Small intestine (tissue), 7 donors: ENCODE results near the gene ST6GALNAC6. TPM values are rescaled to one million over a fixed set of nuclear protein-coding genes. Genes with fewer than 3 reads are reported as not detected.
A peak's percentile ranks its signal among the peaks of the same experiment; 100 is the strongest.

ENCODE experiments used
- DNase-seq, 2 donors: peaks; one replicate each; pipeline versions ENCODE4 v3.0.0 to v3.0.0-alpha.2; 2013
- FAIRE-seq: peaks from 2 replicates; lab custom pipeline; 2012; peaks lifted over from hg19 to GRCh38; lab: Jason Lieb, UNC
- H3K27ac ChIP-seq, 3 donors: one replicate each; pipeline ENCODE4 v1.5.1; 2013; ENCODE audit warnings: low read length in 2 of 3, mild to moderate bottlenecking in 2 of 3, control low read depth in 1 of 3, inconsistent platforms in 1 of 3, low read depth in 1 of 3, moderate library complexity in 1 of 3
- H3K27me3 ChIP-seq, 3 donors: one replicate each; pipeline ENCODE4 v1.6.1; 2013; ENCODE audit warnings: low read length in 3 of 3, inconsistent platforms in 1 of 3; ENCODE audit not compliant: control insufficient read depth in 3 of 3, insufficient read depth in 3 of 3
- H3K36me3 ChIP-seq, 3 donors: one replicate each; pipeline ENCODE4 v1.6.1; 2013; ENCODE audit warnings: low read length in 3 of 3, inconsistent platforms in 1 of 3, low read depth in 1 of 3, mild to moderate bottlenecking in 1 of 3, moderate library complexity in 1 of 3; ENCODE audit not compliant: control insufficient read depth in 3 of 3, insufficient read depth in 2 of 3
- H3K4me1 ChIP-seq, 3 donors: one replicate each; pipeline ENCODE4 v1.6.1; 2013; ENCODE audit warnings: low read length in 2 of 3, inconsistent platforms in 1 of 3, low read depth in 1 of 3, mild to moderate bottlenecking in 1 of 3, moderate library complexity in 1 of 3; ENCODE audit not compliant: control insufficient read depth in 3 of 3, insufficient read depth in 2 of 3
- H3K4me3 ChIP-seq, 3 donors: one replicate each; pipeline ENCODE4 v1.5.1; 2013; ENCODE audit warnings: low read length in 3 of 3, control low read depth in 1 of 3, inconsistent platforms in 1 of 3, low read depth in 1 of 3, mild to moderate bottlenecking in 1 of 3, moderate library complexity in 1 of 3
- H3K9me3 ChIP-seq, 2 donors: one replicate each; pipeline ENCODE4 v1.6.1; 2013; ENCODE audit warnings: low read depth in 1 of 2, low read length in 1 of 2; ENCODE audit not compliant: control insufficient read depth in 2 of 2, insufficient read depth in 1 of 2
- WGBS, 3 donors: extraction: QIAGEN DNeasy Blood & Tissue Kit; methylation state at CpG; one replicate each; pipeline ENCODE4 v1.1.7; 2013; 5-methylcytosine and 5-hydroxymethylcytosine counted together
- polyA plus RNA-seq, 4 donors: library from polyadenylated mRNA; stranded (reverse) in 3 of 4; unstranded in 1 of 4; fragments of 200-250 nt in 3 of 4; fragments of 120-200 nt in 1 of 4; gene quantifications; one replicate each; pipeline versions ENCODE4 v1.2.1 to v1.2.3, GENCODE V29; 2013
- donor health status: healthy with polysubstance abuse.
- donor health status: control.
- donor health status: control.
- donor health status: Bipolar disorder and iron deficiency.
- donor health status: healthy.

ST6GALNAC6 gene
- polyA plus RNA-seq, 4 donors: 2.2 to 31.8 (median 11.8) TPM

DNA sequence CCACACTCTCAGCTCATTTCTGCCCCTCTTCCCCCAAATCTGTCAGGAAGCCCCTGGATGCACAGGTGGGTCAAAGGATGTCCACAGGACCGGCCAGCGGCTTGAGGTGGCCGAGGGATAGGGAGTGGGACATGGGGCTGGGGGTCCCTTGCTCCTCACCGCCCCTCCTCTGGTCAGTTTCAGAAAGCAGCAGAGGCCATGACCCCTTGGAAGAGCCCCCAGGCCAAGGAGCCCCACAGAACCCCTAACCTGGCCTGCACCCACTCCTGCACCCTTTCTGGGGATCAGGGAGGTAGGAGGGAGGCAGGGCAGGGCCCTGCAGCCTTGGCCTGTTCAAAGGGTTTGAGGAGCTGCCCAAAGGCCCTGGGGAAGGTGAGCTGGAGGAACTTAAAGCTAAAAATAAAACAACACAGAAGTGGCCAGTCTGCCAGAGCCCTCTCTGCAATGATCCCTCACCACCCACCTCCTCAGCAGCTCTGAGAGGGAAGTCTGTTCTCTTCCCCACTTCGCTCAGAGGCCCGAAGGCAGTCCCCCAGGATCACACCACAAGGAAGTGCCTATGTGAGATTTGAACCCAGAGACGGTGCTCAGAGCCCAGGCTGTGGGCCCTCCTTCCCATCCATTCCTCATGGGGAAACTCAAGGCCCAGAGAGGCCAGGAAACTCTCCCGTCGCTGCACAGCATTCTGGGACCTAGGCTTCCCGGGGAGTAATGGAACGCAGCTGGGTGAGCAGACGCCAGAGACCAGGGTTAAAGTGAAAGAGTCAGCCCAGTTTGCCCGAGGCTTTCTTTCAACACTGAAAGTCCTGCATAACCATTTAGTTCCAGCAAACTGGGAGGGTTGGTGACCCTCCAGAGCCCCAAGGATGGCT lies 45.9 kb downstream of the ST6GALNAC6 start:
- Histone ChIP-seq H3K4me1 (peaks cover 0 to 3% (median 0%) of the 10 kb centered on the region in 3 donors), H3K27ac (peak overlapping the region; percentile 5 to 89 (median 40)), H3K36me3 (no peaks in the 10 kb centered on the region), H3K4me3 (peak overlapping the region; percentile 37 to 46 (median 41)), H3K9me3 (peaks cover 0 to 13% of the 10 kb centered on the region in 2 donors), H3K27me3 (peaks cover 0 to 2% (median 0%) of the 10 kb centered on the region in 3 donors)
- 47 to 71% (median 57%) methylated on average over 13 of the region's 13 CpGs for WGBS, 3 donors
- FAIRE-seq: no peak
- no peak for DNase-seq

DNA sequence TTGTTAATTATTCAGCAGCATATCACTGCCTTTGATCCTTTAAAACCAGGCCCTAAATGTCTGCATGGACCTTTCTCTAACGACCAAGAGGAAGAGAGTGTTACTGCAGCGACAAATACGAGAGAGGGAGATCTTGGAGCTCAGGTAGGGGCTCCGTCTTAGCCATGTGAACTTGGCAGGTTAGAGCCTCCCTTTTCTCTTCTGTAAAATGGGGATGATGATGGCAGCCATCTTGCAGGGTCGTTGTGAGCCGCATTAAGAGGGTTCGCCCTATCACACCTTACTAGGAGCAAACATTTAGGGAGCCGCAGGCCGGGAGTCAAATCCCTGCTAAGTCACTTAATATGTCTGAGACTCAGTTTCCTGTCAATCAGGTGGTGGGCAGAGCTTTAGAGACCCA lies 46.6 kb downstream of the ST6GALNAC6 start:
- DNase-seq (no peak), FAIRE-seq (no peak)
- H3K4me3 ChIP-seq: peak overlapping the region in 1 of 3 donors; percentile 41
- H3K27me3 ChIP-seq: peaks cover 0 to 2% (median 0%) of the 10 kb centered on the region in 3 donors
- H3K4me1 ChIP-seq: peaks cover 0 to 3% (median 0%) of the 10 kb centered on the region in 3 donors
- H3K27ac ChIP-seq: peak overlapping the region in 1 of 3 donors; percentile 89
- WGBS, 3 donors: 74 to 84% (median 74%) methylated on average over 9 of the region's 9 CpGs
- peaks cover 0 to 1% (median 0%) of the 10 kb centered on the region in 3 donors for H3K36me3 ChIP-seq
- H3K9me3 ChIP-seq: peaks cover 0 to 16% of the 10 kb centered on the region in 2 donors

DNA sequence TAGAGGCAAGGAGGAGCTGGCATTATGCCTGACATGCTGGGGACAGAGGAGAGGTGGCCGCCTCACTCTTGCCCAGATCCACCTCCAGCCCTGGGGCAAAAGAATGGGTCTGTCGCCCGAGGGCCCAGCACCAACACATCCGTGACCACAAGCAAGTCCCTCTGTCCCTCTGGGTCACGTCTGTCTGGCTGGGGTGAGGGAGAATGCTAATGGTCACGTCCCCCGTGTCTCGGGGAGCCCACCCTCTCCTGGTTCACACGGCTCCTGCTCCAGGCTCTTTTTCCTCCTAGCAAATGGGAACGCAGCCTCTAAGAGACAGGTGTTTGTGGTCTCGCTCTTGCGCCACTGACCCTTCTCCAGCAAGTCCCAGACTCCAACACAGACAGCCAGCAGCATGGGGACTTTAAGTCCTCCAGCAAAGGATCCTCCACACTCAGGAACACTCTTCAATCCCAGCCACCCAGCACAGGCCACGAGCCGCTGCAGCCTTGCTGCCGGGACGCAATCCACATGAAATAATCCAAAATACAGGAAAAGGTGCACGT lies 49.0 kb downstream of the ST6GALNAC6 start:
- Histone ChIP-seq H3K9me3 (peaks cover 0 to 16% of the 10 kb centered on the region in 2 donors), H3K27ac (peak overlapping the region in 1 of 3 donors; percentile 41), H3K36me3 (peaks cover 0 to 2% (median 0%) of the 10 kb centered on the region in 3 donors), H3K27me3 (peaks cover 0 to 2% (median 0%) of the 10 kb centered on the region in 3 donors), H3K4me1 (peaks cover 0 to 3% (median 0%) of the 10 kb centered on the region in 3 donors), H3K4me3 (no peak overlapping the region)
- FAIRE-seq (no peak), DNase-seq (no peak)
- WGBS, 3 donors: 85 to 93% (median 88%) methylated on average over 15 to 17 of the region's 17 CpGs

DNA sequence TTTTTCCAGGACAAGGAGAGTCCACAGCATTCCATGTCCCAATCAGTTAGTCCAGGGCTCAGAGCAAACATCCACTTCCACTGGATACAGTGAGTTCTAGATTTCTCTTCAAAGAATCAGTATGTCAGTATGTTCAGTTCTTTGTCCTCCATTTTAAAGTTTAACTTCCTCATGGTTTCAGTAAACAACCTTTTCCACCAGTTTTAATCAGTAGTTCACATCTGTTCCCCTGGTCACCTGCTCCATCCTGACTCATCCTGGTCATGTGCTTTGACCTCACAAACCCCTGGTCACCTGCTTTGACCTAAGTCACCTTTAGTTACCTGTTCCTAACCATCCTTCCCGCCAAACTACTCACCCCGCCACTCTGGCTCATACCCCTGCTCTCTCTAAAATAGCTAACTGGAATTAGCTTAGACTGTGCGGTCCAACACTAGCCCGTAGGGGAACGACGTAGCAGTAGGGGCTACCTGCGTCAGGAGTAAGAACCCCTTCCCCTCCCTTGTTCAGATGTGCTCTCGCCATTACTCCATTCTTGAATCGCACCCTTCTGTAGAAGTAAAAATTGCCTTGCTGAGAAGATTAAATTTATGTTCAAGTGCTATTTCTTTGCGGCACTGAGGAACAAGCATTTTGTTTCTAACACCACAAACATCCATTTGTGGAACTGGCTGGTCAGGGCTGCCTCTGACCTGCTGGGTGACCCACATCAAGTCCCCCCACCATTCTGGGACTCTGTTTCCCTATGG lies 50.5 kb downstream of the ST6GALNAC6 start:
- Histone ChIP-seq H3K9me3 (peaks cover 0 to 16% of the 10 kb centered on the region in 2 donors), H3K4me1 (peaks cover 0 to 3% (median 0%) of the 10 kb centered on the region in 3 donors), H3K27me3 (peaks cover 0 to 2% (median 0%) of the 10 kb centered on the region in 3 donors), H3K4me3 (no peak overlapping the region), H3K36me3 (peaks cover 0 to 2% (median 0%) of the 10 kb centered on the region in 3 donors), H3K27ac (peak overlapping the region in 1 of 3 donors; percentile 64)
- 83 to 90% (median 87%) methylated on average over 10 of the region's 10 CpGs for WGBS, 3 donors
- no peak for DNase-seq
- no peak for FAIRE-seq

DNA sequence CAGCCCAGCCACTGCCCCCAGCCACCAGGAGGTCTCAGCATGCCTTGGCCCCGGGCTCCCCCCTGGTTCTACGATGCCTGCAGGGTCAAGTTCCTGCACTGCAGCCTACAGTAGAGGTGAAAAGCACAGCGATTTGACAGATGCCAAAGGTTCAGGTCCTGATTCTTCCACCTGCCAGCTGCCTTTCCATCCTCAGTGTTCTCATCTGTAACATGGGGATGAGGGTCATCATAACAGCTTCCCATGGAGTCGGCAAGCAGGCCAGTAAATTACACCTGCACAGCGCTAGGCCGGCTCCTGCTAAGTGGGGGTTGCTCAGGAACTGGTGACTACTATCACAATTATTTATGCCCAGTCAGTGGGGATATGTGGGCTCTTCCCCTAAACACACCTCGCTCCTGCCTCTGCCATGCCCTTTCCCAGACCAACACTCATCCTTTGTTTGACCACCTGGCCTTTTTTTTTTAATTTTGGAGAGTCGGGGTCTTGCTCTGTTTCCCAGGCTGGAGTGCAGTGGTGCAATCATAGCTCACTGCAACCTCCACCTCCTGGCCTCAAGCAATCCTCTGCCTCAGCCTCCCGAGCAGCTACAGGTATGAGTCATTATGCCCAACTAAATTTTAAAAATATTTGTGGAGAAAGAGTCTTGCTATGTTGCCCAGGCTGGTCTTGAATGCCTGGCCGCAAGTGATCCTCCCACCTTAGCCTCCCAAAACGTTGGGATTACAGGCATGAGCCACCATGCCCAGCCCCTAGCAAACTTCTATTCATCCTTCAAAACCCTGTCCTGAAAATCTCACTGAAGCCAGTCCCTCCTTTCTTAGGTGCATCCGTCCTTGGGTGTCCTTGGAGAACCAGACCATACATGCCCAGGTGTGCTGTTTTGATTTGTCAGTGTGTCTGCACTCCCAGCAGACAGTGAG lies 51.3 kb downstream of the ST6GALNAC6 start:
- Histone ChIP-seq H3K36me3 (peaks cover 0 to 2% (median 0%) of the 10 kb centered on the region in 3 donors), H3K9me3 (peaks cover 0 to 16% of the 10 kb centered on the region in 2 donors), H3K27me3 (peaks cover 0 to 1% (median 0%) of the 10 kb centered on the region in 3 donors), H3K27ac (peak overlapping the region in 1 of 3 donors; percentile 75), H3K4me3 (no peak overlapping the region), H3K4me1 (peaks cover 0 to under 1% (median 0%) of the 10 kb centered on the region in 3 donors)
- FAIRE-seq (no peak), DNase-seq (no peak)
- 76 to 84% (median 80%) methylated on average over 12 of the region's 12 CpGs for WGBS, 3 donors

DNA sequence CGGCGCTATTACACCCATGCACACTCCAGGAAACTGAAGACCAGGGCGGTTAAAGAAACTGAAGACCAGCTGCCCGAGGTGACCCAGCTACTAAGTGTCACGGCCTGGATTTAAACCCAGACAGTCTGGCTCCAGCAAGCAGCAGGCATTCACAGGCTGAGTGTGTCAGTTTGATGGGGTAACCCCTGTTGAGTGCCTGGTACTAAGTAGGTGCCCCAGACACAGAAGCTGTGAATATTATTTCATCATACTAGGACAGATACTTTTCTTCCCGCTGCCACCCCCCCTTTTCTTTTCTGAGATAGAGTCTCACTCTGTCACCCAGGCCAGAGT lies 52.3 kb downstream of the ST6GALNAC6 start:
- 60 to 71% (median 69%) methylated on average over 6 of the region's 6 CpGs for WGBS, 3 donors
- Histone ChIP-seq H3K4me3 (no peak overlapping the region), H3K4me1 (no peaks in the 10 kb centered on the region), H3K27ac (peak overlapping the region in 1 of 3 donors; percentile 75), H3K36me3 (peaks cover 0 to 8% (median 0%) of the 10 kb centered on the region in 3 donors), H3K9me3 (peaks cover 0 to 16% of the 10 kb centered on the region in 2 donors), H3K27me3 (no peaks in the 10 kb centered on the region)
- FAIRE-seq: no peak
- no peak for DNase-seq

DNA sequence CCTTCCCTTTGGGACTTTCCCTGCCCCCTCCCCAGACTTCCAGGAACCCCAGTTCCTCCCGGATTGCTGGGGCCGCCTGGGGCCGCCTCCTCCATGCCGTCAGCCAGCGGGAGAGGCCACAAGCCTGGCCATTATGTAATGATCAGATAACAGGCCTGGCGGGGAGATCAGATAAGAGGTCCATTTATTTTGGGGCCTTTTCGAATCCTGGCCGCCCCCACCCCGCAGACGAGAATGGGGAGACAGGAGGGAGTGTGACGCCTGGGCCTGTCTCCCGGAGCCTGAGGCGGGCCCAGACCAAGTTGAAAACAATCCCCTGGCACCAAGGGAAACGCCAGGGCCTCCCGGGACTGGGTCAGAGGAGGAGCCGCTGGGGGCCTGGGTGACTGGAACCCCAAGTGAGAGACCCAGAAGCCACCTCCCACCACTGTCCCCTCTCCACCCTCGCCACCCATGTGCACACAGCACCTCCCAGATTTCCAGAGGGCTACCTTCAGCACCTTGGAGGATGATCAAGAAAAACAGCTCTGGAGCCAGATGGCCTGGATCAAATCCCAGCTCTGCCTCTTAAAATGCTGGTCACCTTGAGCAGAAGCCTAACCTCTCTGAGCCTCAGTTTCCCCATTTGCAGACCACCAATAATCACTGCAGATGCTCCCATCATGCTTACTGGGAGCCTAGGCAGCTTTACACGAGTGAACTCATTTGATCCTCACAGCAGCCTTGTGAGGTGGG lies 52.8 kb downstream of the ST6GALNAC6 start:
- H3K36me3 ChIP-seq: peaks cover 0 to 10% (median 0%) of the 10 kb centered on the region in 3 donors
- no peak overlapping the region for H3K4me3 ChIP-seq
- H3K27me3 ChIP-seq: no peaks in the 10 kb centered on the region
- FAIRE-seq (no peak), DNase-seq (no peak)
- H3K4me1 ChIP-seq: no peaks in the 10 kb centered on the region
- H3K9me3 ChIP-seq: peaks cover 0 to 16% of the 10 kb centered on the region in 2 donors
- 64 to 72% (median 69%) methylated on average over 18 of the region's 18 CpGs for WGBS, 3 donors
- H3K27ac ChIP-seq: peak overlapping the region in 1 of 3 donors; percentile 75
